Astrocyte (in vitro differentiated cells and primary cell): ENCODE results near the gene PLB1.

Experiments used
- CTCF ChIP-seq: IDR thresholded peaks from 2 replicates; pipeline ENCODE4 v1.5.1; 2011; ENCODE audit warnings: low read depth, mild to moderate bottlenecking, inconsistent platforms, low read length, moderate library complexity; ENCODE audit not compliant: insufficient read depth
- EZH2 ChIP-seq: IDR thresholded peaks from 2 replicates; pipeline ENCODE4 v1.6.1; 2012; ENCODE audit warnings: mild to moderate bottlenecking, low read length, inconsistent platforms; ENCODE audit not compliant: insufficient read depth

DNA sequence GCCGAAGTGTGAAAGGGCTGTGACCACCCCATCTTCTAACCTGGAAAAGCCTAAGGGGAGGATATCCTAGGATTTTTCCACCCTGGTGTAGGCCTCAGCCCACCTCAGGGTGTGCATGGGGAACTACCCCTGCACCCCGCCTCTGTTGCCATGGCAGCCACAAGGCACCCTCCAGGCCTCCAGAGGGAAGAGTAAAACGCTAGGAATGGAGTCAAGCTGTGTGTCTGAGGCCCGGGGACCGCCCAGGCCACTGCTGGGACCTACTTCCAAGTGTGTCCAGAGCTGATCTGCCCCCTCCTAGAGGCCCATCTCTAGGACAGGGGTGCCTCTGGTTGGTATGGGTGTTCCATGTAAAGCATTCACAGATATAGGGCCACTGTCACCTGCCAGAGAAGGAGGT, 86.7 kb downstream of the PLB1 start:
- TF ChIP-seq CTCF, result no peak
- TF ChIP-seq EZH2, result no peak
